Measurements from ENCODE around the gene ZMYND15.

ZMYND15 gene

DNA sequence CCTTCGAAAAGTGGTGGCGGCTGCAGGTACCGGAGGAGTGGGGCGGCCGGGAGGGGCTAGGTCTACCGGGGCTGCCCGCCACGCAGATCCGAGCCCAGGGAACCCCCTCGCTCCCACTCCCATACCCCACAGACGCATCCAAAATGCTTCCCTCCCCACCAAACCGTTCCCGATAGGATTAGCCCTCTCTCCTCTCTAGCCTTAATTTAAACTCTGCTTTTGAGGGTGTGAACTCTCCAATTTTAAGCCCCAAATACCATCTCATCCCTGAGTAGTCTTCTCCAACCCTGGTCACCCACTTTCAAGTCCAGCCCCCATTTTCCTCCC, 355 bp downstream of the ZMYND15 start:
- peaks cover 33% of the 10 kb centered on the region for H3K27me3 ChIP-seq
- DNase-seq = no peak
- H3K36me3 ChIP-seq = no peaks in the 10 kb centered on the region
- no peak overlapping the region for H3K4me3 ChIP-seq (ENCODE audit: low read depth, low read length)
- TF ChIP-seq, protein P1, sequence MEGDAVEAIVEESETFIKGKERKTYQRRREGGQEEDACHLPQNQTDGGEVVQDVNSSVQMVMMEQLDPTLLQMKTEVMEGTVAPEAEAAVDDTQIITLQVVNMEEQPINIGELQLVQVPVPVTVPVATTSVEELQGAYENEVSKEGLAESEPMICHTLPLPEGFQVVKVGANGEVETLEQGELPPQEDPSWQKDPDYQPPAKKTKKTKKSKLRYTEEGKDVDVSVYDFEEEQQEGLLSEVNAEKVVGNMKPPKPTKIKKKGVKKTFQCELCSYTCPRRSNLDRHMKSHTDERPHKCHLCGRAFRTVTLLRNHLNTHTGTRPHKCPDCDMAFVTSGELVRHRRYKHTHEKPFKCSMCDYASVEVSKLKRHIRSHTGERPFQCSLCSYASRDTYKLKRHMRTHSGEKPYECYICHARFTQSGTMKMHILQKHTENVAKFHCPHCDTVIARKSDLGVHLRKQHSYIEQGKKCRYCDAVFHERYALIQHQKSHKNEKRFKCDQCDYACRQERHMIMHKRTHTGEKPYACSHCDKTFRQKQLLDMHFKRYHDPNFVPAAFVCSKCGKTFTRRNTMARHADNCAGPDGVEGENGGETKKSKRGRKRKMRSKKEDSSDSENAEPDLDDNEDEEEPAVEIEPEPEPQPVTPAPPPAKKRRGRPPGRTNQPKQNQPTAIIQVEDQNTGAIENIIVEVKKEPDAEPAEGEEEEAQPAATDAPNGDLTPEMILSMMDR (IDR thresholded peaks at IDR 0.05; ENCODE audit: low read depth, low read length) = no peak
- no peaks in the 10 kb centered on the region for H3K9me3 ChIP-seq
- no peaks in the 10 kb centered on the region for H3K4me1 ChIP-seq

DNA sequence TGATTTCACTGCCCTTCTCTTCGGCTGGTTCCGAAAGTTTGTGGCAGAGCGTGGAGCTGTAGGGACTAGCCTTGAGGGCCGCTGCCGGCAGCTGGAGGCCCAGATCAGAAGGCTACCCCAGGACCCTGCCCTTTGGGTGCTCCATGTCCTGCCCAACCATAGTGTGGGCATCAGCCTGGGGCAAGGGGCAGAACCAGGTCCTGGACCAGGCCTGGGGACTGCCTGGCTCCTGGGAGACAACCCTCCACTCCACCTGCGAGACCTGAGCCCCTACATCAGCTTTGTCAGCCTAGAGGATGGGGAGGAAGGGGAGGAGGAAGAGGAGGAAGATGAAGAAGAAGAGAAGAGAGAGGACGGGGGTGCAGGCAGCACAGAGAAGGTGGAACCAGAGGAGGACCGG, 951 bp downstream of the ZMYND15 start:
- H3K9me3 ChIP-seq = no peaks in the 10 kb centered on the region
- no peaks in the 10 kb centered on the region for H3K4me1 ChIP-seq
- no peak overlapping the region for H3K4me3 ChIP-seq (ENCODE audit: low read depth, low read length)
- H3K36me3 ChIP-seq = no peaks in the 10 kb centered on the region
- no peak for DNase-seq
- TF ChIP-seq, protein P1 (IDR thresholded peaks at IDR 0.05; ENCODE audit: low read depth, low read length) = no peak
- peaks cover 33% of the 10 kb centered on the region for H3K27me3 ChIP-seq

- H3K4me3 ChIP-seq (ENCODE audit: low read depth, low read length) = no peak overlapping the region
- peaks cover 38% of the 10 kb centered on the region for H3K27me3 ChIP-seq
- TF ChIP-seq, protein P1 (IDR thresholded peaks at IDR 0.05; ENCODE audit: low read depth, low read length) = no peak
- H3K36me3 ChIP-seq = no peaks in the 10 kb centered on the region
- no peaks in the 10 kb centered on the region for H3K4me1 ChIP-seq
- DNase-seq = no peak
- no peaks in the 10 kb centered on the region for H3K9me3 ChIP-seq
These were observed 1.9 kb downstream of the ZMYND15 start for GRCh38 chr17:4741544-4741943.

DNA sequence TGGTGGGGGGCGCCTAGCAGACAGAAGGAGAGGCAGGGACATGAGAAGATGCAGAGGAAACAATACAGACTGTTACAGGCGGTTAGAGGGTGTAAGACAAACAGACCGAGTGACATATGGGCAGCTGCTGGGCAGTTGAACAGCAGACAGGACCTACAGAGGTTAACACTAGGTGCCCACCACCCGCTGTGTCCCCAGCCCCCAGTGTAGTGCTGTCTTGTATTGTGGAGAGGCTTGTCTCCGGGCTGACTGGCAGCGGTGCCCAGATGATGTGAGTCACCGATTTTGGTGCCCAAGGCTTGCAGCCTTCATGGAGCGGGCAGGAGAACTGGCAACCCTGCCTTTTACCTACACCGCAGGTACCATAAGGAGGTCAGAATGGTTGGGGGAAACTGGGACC, 2.5 kb downstream of the ZMYND15 start:
- H3K9me3 ChIP-seq = no peaks in the 10 kb centered on the region
- DNase-seq = no peak
- no peak overlapping the region for H3K4me3 ChIP-seq (ENCODE audit: low read depth, low read length)
- no peaks in the 10 kb centered on the region for H3K36me3 ChIP-seq
- peaks cover 39% of the 10 kb centered on the region for H3K27me3 ChIP-seq
- TF ChIP-seq, protein P1 (IDR thresholded peaks at IDR 0.05; ENCODE audit: low read depth, low read length) = no peak
- no peaks in the 10 kb centered on the region for H3K4me1 ChIP-seq

GRCh38 chr17:4742629-4743028, 3.0 kb downstream of the ZMYND15 start:
- Histone ChIP-seq H3K4me3 (ENCODE audit: low read depth, low read length) (no peak overlapping the region), H3K9me3 (no peaks in the 10 kb centered on the region), H3K27me3 (peaks cover 40% of the 10 kb centered on the region), H3K4me1 (no peaks in the 10 kb centered on the region), H3K36me3 (no peaks in the 10 kb centered on the region)
- no peak for DNase-seq
- TF ChIP-seq, protein P1 (IDR thresholded peaks at IDR 0.05; ENCODE audit: low read depth, low read length) = no peak

- Histone ChIP-seq H3K4me1 (no peaks in the 10 kb centered on the region), H3K9me3 (no peaks in the 10 kb centered on the region), H3K36me3 (no peaks in the 10 kb centered on the region), H3K27me3 (peaks cover 40% of the 10 kb centered on the region), H3K4me3 (ENCODE audit: low read depth, low read length) (no peak overlapping the region)
- DNase-seq = no peak
- TF ChIP-seq, protein P1 (IDR thresholded peaks at IDR 0.05; ENCODE audit: low read depth, low read length) = no peak
These were observed 3.6 kb downstream of the ZMYND15 start for GRCh38 chr17:4743216-4743615.

All from BE2C (cell line).